Endothelial cell of umbilical vein (primary cell): ENCODE measurements around the gene AGO1.

Experiments used
- EZH2 ChIP-seq: IDR thresholded peaks from 2 replicates; pipeline ENCODE4 v1.6.1; 2012; ENCODE audit warnings: borderline replicate concordance, low read depth, mild to moderate bottlenecking, moderate library complexity, low read length, inconsistent platforms; ENCODE audit not compliant: severe bottlenecking
- FOS ChIP-seq: IDR thresholded peaks from 2 replicates; pipeline ENCODE4 v1.6.1; 2011; ENCODE audit warnings: mild to moderate bottlenecking, low read length, moderate library complexity, borderline replicate concordance; ENCODE audit not compliant: insufficient read depth
- GATA2 ChIP-seq: IDR thresholded peaks from 2 replicates; pipeline ENCODE4 v1.7.0; 2011; ENCODE audit warnings: low read depth, mild to moderate bottlenecking, moderate library complexity, mixed read lengths, low read length; ENCODE audit not compliant: insufficient read length, insufficient read depth
- JUN ChIP-seq: IDR thresholded peaks from 2 replicates; pipeline ENCODE4 v1.6.1; 2011; ENCODE audit warnings: borderline replicate concordance, low read depth; ENCODE audit not compliant: insufficient read length, insufficient read depth
- MYC ChIP-seq: IDR thresholded peaks from one replicate; pipeline ENCODE4 v1.6.1; 2011; ENCODE audit warnings: mild to moderate bottlenecking, low read depth, low read length
- POLR2A ChIP-seq: IDR thresholded peaks from 2 replicates; pipeline ENCODE4 v1.6.1; 2012; ENCODE audit warnings: low read depth, mild to moderate bottlenecking, control low read depth, low read length
- POLR2AphosphoS5 ChIP-seq: IDR thresholded peaks from 2 replicates; pipeline ENCODE4 v1.6.1; 2012; ENCODE audit warnings: low read depth, mild to moderate bottlenecking, control low read depth, low read length, moderate library complexity; ENCODE audit not compliant: insufficient read depth
- TF ChIP-seq, protein P1 (sequence below), 2 donors: IDR thresholded peaks; 1 replicate in 1 of 2; 2 replicates in 1 of 2; pipeline ENCODE4 v1.5.1; 2011; ENCODE audit warnings: low read length in 2 of 2, mild to moderate bottlenecking in 2 of 2, moderate library complexity in 2 of 2, control low read depth in 1 of 2, inconsistent platforms in 1 of 2, low read depth in 1 of 2; ENCODE audit not compliant: insufficient read depth in 1 of 2; ENCODE audit errors: extremely low read depth in 1 of 2

GRCh38 chr1:35847935-35848565 lies 35.0 kb upstream of the AGO1 start:
- TF ChIP-seq, protein P1, sequence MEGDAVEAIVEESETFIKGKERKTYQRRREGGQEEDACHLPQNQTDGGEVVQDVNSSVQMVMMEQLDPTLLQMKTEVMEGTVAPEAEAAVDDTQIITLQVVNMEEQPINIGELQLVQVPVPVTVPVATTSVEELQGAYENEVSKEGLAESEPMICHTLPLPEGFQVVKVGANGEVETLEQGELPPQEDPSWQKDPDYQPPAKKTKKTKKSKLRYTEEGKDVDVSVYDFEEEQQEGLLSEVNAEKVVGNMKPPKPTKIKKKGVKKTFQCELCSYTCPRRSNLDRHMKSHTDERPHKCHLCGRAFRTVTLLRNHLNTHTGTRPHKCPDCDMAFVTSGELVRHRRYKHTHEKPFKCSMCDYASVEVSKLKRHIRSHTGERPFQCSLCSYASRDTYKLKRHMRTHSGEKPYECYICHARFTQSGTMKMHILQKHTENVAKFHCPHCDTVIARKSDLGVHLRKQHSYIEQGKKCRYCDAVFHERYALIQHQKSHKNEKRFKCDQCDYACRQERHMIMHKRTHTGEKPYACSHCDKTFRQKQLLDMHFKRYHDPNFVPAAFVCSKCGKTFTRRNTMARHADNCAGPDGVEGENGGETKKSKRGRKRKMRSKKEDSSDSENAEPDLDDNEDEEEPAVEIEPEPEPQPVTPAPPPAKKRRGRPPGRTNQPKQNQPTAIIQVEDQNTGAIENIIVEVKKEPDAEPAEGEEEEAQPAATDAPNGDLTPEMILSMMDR (IDR thresholded peaks at IDR 0.05; ENCODE audit: extremely low read depth in 1 of 2, insufficient read depth in 1 of 2, low read depth in 1 of 2, low read length in 2 of 2) = no peak
- TF ChIP-seq POLR2A (no peak), GATA2 (no peak), EZH2 (no peak), POLR2AphosphoS5 (no peak), MYC (no peak), FOS (no peak), JUN (no peak)
